ENCODE results near the gene INSRR. TPM values are rescaled to one million over a fixed set of nuclear protein-coding genes. Genes with fewer than 3 reads are reported as not detected.

INSRR gene
- total RNA-seq, 4 donors from 2014 or later = not detected

DNA sequence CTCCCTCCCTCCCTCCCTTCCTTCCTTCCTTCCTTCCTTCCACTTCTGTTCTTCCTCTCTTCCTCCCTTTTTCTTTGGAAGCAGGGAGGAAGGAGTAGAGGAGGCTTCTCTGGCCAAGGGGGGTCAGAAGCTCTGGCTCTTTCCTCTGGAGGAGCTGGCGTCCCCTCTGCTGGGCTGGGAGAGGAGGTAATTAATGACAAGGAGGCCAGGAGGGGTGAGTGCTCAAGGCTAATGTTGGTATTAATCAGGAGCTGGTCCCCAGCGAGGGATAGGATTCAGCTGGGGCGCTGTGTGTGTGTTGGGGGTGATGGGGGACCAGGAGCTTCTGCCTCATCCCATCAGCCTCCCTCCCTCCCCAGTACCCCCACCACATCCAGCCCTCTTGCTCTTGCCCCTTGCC, 28.4 kb upstream of the INSRR start:
- no peaks in the 10 kb centered on the region for H3K36me3 ChIP-seq
- no peak overlapping the region for H3K4me3 ChIP-seq
- no peak for TF ChIP-seq EP300 (IDR thresholded peaks at IDR 0.05)
- H3K4me1 ChIP-seq = peaks cover 4% of the 10 kb centered on the region
- no peak for DNase-seq (ENCODE audit: low spot score in 2 of 2)
- H3K27ac ChIP-seq = no peak overlapping the region
- no peaks in the 10 kb centered on the region for H3K9me3 ChIP-seq
- peaks cover 45% of the 10 kb centered on the region for H3K27me3 ChIP-seq
- 44% methylated on average over 3 of the region's 3 CpGs for WGBS

DNA sequence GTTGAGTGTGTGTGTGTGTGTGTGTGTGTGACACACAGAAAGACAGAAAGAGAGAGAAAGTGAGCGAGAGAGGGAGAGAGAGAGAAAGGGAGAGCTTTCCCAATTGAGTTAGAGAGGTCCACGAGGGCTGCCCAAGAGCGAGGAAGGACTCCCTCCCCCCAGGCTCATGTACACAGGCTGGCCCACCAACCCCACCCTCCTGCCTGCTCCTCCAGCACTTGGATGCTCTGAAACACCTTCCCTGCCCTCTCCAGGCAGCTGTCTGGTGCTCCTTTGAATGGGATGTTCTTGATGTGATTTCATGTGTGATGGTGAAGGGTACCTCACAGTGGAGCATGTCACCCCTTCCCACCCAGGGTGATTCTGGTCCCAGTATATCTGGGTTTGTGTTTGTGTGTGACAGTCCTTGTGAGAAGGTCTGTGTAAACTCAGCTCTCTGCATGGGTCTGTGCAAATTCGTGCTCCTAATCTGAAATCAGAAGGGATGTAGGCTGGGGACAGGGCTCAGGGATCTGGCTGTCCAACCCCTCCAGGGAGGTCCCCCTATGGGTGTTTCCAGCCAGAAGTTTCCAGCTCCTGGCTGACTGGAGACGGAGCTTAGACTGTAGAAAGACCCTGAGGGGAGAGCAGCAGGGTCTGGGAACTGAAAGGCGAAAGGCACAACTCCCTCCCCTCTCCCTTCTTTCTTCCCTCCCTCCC, 27.8 kb upstream of the INSRR start:
- DNase-seq (ENCODE audit: low spot score in 2 of 2) = no peak
- TF ChIP-seq EP300 (IDR thresholded peaks at IDR 0.05) = no peak
- no peak for TF ChIP-seq POLR2A (IDR thresholded peaks at IDR 0.05)
- TF ChIP-seq, protein P1, sequence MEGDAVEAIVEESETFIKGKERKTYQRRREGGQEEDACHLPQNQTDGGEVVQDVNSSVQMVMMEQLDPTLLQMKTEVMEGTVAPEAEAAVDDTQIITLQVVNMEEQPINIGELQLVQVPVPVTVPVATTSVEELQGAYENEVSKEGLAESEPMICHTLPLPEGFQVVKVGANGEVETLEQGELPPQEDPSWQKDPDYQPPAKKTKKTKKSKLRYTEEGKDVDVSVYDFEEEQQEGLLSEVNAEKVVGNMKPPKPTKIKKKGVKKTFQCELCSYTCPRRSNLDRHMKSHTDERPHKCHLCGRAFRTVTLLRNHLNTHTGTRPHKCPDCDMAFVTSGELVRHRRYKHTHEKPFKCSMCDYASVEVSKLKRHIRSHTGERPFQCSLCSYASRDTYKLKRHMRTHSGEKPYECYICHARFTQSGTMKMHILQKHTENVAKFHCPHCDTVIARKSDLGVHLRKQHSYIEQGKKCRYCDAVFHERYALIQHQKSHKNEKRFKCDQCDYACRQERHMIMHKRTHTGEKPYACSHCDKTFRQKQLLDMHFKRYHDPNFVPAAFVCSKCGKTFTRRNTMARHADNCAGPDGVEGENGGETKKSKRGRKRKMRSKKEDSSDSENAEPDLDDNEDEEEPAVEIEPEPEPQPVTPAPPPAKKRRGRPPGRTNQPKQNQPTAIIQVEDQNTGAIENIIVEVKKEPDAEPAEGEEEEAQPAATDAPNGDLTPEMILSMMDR (IDR thresholded peaks at IDR 0.05) = no peak
- no peak for TF ChIP-seq POLR2AphosphoS5 (IDR thresholded peaks at IDR 0.05)
- no peaks in the 10 kb centered on the region for H3K36me3 ChIP-seq
- H3K27me3 ChIP-seq = peaks cover 47% of the 10 kb centered on the region
- H3K9me3 ChIP-seq = no peaks in the 10 kb centered on the region
- no peaks in the 10 kb centered on the region for H3K4me1 ChIP-seq
- H3K4me3 ChIP-seq = no peak overlapping the region
- H3K27ac ChIP-seq = no peak overlapping the region
- WGBS = 39% methylated on average over 6 of the region's 6 CpGs

DNA sequence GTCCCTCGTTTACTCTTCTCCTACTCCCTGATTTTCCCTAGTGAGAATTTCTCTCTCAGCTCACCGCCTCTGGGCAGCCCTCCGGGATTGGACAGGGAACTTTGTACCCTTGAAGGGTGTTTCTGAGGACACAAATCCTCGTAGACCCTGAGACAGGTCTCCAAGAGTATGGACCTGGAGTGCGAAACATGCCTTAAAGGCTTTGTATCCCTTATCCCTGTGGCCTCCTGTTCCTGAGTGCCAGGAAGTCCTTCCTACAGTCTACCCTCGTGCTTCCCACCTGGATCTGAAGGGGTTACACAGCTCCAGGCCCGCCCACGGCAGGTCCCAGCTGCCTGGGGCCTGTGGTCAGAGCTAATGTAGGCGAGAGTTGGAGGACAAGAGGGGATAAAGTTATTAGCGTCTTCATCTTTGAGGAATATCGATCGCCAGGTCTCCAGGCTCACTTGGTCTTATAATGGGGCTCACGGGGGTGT, 27.0 kb upstream of the INSRR start:
- WGBS = 76% methylated on average over 13 of the region's 13 CpGs
- no peak for TF ChIP-seq POLR2AphosphoS5 (IDR thresholded peaks at IDR 0.05)
- no peak for TF ChIP-seq EP300 (IDR thresholded peaks at IDR 0.05)
- TF ChIP-seq, protein P1 (IDR thresholded peaks at IDR 0.05) = no peak
- TF ChIP-seq POLR2A (IDR thresholded peaks at IDR 0.05) = no peak
- Histone ChIP-seq H3K27me3 (peaks cover 54% of the 10 kb centered on the region), H3K4me1 (no peaks in the 10 kb centered on the region), H3K36me3 (no peaks in the 10 kb centered on the region), H3K27ac (no peak overlapping the region), H3K9me3 (no peaks in the 10 kb centered on the region), H3K4me3 (no peak overlapping the region)
- no peak for DNase-seq (ENCODE audit: low spot score in 2 of 2)

DNA sequence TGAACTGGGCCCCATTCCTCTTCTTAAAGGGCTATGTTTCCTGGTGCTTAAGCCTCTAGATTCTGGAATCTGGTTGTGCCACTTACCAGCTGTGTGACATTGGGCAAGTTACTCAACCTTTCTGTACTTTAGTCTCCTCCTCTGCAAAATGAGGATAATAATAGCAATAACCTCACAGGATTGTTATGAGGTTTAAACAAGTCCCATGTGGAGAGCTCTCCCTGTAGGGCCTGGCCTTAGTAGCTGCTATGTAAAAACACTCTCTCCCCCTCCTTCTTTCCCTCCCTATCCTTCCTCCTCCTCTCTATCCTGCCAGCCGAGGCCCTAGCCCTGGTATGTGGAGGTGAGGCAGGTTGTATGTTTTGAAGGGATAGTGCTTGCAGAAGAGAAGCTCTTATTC, 26.4 kb upstream of the INSRR start:
- H3K27me3 ChIP-seq = peaks cover 54% of the 10 kb centered on the region
- WGBS = 42% methylated on average over 1 of the region's 1 CpG
- TF ChIP-seq POLR2A (IDR thresholded peaks at IDR 0.05) = no peak
- TF ChIP-seq POLR2AphosphoS5 (IDR thresholded peaks at IDR 0.05) = no peak

DNA sequence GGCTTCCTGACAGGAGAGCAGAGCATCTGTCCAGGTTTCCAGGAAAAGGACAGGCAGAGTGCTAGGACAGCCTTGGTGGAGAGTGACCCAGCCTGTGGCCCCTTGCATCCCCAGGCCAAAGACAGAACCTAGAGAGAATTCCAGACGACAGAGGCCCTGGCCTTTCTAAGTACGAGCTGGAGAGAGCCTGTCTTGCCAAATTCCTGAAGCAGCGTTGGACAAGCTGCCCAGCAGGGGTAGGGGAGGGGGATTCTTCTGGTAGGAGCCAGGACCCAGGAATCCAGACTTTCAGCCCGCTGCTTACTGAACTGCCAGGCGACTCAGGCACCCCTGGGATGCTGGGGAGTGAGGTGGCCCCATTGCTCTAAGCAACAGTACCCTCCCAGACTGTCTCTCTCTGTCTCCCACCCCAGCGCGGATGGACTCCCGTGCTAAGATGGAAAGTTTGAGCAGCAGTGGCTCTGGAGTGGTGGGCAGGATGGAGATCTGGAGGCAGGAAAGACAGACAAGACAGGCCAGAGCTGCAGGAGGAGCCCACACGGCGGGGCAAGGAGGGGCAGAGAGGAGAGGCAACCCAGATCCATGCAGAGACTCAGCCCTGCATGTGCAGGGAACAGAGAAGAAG, 25.8 kb upstream of the INSRR start:
- Histone ChIP-seq H3K4me1 (no peaks in the 10 kb centered on the region), H3K36me3 (no peaks in the 10 kb centered on the region), H3K27me3 (peaks cover 58% of the 10 kb centered on the region), H3K9me3 (no peaks in the 10 kb centered on the region), H3K27ac (no peak overlapping the region), H3K4me3 (no peak overlapping the region)
- TF ChIP-seq, protein P1 (IDR thresholded peaks at IDR 0.05) = no peak
- TF ChIP-seq POLR2A (IDR thresholded peaks at IDR 0.05) (no peak), EP300 (IDR thresholded peaks at IDR 0.05) (no peak), POLR2AphosphoS5 (IDR thresholded peaks at IDR 0.05) (no peak)
- 80% methylated on average over 5 of the region's 10 CpGs for WGBS
- no peak for DNase-seq (ENCODE audit: low spot score in 2 of 2)

More for the DNA sequence above, 26.4 kb upstream of the INSRR start:
- Histone ChIP-seq H3K36me3 (no peaks in the 10 kb centered on the region), H3K9me3 (no peaks in the 10 kb centered on the region), H3K4me3 (no peak overlapping the region), H3K4me1 (no peaks in the 10 kb centered on the region), H3K27ac (no peak overlapping the region)
- DNase-seq (ENCODE audit: low spot score in 2 of 2) = no peak

DNA sequence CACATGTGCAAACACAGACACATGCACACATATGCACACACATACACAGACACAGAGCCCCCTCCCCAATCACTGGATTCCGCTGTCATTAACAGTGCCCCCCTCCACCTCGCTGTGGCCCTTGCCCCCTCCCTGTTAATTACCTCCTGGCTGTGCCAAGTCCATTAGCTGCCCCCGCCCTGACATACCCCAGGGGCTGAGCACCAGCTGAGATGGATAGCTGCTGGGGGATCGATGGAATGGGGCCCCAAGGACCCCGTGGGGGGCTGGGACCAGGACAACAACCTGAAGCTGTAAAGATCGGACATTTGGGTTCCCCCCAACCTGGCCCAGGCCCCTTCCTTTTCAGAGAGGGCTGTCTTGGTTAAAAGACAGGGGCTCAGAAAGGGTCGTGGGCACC, 25.0 kb upstream of the INSRR start:
- Histone ChIP-seq H3K27me3 (peaks cover 64% of the 10 kb centered on the region), H3K9me3 (no peaks in the 10 kb centered on the region), H3K27ac (no peak overlapping the region), H3K36me3 (no peaks in the 10 kb centered on the region), H3K4me1 (no peaks in the 10 kb centered on the region), H3K4me3 (no peak overlapping the region)
- TF ChIP-seq, protein P1 (IDR thresholded peaks at IDR 0.05) = no peak
- TF ChIP-seq EP300 (IDR thresholded peaks at IDR 0.05) (no peak), POLR2A (IDR thresholded peaks at IDR 0.05) (no peak), POLR2AphosphoS5 (IDR thresholded peaks at IDR 0.05) (no peak)
- WGBS = 77% methylated on average over 7 of the region's 7 CpGs
- no peak for DNase-seq (ENCODE audit: low spot score in 2 of 2)

All from suprapubic skin (tissue), 4 donors.